ENCODE measurements around the gene CNOT8.

DNA sequence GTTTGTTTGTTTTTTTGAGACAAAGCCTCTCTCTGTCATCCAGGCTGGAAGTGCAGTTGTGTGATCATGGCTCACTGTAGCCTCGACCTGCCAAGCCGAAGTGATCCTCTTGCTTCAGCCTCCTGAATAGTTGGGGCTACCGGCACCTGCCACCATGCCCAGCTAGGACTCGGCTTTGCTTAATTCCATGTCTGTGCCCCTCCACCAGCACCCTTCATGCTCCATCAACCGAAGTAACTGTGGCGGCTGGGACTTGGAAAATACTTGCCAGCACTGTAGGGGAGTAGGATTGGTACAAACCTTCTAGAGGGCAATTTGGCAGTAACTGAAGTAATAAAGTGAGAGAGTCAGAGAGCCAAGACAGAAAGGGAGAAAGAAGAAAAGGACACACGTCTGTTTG is 27.0 kb upstream of the CNOT8 start:
- TF ChIP-seq CTCF (IDR thresholded peaks at IDR 0.05; ENCODE audit: low read depth, low read length) = no peak
- TF ChIP-seq EZH2phosphoT487 (IDR thresholded peaks at IDR 0.05; ENCODE audit: low read depth) = no peak

Measured in OCI-LY3 (cell line).